HTERT RPE-1 (cell line): ENCODE data around the gene CDR2.
"Not testable (repeated sequence)": the region's sequence is repeated elsewhere in the genome, so short reads cannot be mapped to it uniquely, and the experiment has no call there.

Experiments used
- in situ Hi-C: fragments of 300-500 bp; cut with MboI; formaldehyde crosslinking; loops from 4 replicates; pipeline ENCODE4 v1.14.3; 2020; ENCODE audit warnings: low sequenced_read_pairs

Gene CDR2

DNA sequence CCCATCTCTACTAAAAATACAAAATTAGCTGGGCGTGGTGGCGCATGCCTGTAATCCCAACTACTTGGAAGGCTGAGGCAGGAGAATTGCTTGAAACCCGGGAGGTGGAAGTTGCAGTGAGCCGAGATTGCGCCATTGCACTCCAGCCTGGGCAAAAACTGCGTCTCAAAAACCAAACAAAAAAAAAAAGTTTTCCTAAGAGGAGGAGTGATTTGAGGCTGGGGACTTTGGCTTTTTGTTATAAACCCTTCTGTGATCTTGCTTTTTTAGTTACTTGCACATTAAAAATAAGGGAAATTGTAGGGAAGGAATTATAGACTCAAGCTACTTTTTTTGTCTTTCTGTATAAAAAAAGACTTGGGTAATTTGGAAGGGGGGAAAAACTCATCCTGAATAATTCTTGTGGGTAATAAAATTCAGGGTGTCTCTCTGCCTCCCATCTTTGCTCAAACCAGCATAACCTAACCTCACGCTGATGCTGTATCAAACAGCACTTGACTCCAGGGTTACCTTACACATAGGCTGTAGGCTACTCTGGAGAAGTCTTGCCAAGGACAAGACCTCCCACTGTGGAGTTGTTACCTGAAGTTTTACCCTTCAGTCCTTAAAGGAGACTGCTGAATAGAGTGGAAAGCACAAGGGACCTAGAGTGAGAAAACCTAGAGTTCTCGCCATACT, 1.7 kb upstream of the CDR2 start:
- in situ Hi-C loops = no loop called here

DNA sequence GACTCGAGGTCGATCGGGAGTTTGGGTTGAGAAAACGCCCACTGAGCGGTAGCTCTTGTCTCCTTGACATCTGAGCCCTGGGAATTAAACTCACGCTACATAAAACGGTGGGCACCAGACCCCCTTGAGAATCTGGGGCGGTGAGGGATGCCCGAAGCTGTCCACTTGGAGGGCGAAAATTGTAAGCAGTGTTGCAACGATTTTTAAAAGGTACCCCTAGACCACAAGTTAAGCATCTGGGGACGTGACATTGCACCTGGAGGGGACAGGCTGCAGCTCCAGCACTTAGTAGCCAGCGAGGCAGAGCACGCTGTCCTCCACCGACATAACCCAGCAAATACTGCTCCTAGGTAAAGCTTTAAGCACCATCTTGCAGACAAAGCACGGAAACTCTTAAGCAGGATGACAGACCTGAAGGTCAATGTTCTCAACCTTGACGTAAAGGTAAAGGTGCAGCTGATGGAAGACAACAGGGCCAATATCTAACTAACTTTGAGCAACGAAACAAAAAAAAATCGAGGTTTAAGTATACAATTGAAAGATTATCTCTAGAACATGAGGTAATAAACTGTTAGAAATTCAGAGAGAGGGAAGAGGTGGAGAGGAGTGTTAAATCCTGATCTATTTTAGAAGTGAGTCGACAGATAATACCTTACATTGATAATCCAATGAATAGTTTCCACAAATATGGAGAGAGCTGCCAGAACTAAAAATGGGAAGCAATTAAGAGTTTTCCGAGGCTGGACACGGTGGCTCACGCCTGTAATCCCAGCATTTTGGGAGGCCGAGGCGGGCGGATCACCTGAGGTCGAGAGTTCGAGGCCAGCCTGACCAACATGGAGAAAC, 921 bp upstream of the CDR2 start:
- in situ Hi-C loops = no loop called here

DNA sequence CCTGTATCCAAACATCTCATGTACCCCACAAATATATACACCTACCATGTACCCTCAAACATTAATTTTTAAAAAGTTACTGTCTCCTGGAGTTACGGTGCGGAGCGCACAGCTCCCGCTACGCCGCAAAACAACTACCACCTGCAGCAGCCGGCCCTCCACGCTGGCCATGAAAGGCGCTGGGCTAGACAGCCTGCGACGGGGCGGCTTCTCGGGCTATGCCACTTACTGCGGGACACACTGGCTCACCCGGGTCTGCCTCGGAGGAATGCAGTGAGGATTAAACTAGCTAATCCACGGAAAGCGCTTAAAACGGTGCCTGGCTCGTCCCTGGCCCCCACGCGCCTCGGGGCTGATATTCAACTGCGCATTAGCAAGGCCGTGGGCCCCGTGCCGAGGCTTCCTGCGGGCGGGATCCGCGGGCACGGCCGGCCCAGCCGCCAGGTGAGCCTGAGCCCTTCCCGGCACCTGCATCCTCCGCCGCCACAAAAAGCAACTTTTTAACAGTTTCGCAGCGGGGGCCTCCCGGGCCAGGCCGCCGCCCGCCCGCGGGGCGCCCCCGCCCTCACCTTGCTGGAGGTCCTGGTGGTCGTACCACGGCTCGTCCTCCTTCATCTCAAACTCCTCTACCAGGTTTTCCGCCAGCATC, 633 bp downstream of the CDR2 start:
- in situ Hi-C loops = no loop called here

GRCh38 chr16:22372882-22373661, 1.3 kb downstream of the CDR2 start:
- in situ Hi-C loops = no loop called here

DNA sequence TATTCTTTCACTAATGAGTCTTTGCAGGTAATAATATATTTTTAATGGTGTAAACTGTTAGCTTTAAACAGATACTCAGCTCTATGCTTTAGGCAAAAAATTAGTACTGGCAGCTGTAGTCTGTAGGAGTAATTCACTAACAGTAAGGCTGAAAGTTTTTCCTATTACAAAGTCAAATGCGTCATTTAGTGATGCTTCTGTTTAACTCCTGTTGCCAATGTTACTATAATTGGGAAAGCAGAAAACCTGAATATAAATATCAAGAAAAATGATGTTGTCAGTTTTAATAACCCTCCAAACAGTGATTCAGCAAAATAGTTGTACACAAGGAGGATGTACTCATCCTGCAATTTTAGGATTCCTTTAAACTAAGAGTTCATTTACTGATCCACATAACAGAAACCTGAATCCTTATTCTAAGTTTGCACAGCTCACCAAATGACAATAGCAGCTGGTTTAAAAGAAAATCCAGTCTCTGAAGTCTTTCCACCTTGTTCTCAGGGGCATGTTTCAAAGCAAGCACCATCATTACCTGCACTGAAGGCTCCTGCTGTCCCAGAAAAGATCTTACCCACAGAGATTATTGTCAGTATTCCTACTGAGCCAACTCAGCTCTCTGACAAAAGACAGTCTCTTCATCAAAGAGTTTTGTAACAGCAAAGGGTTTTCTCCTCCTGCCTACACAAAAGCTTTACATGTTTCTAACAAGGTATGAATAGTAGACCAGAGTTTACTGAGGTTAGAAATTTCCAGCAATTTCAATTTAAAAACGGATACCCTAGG, 4.2 kb downstream of the CDR2 start:
- in situ Hi-C loops = no loop called here

- in situ Hi-C loops = no loop called here
Observed at GRCh38 chr16:22369221-22369811, 5.1 kb downstream of the CDR2 start.

DNA sequence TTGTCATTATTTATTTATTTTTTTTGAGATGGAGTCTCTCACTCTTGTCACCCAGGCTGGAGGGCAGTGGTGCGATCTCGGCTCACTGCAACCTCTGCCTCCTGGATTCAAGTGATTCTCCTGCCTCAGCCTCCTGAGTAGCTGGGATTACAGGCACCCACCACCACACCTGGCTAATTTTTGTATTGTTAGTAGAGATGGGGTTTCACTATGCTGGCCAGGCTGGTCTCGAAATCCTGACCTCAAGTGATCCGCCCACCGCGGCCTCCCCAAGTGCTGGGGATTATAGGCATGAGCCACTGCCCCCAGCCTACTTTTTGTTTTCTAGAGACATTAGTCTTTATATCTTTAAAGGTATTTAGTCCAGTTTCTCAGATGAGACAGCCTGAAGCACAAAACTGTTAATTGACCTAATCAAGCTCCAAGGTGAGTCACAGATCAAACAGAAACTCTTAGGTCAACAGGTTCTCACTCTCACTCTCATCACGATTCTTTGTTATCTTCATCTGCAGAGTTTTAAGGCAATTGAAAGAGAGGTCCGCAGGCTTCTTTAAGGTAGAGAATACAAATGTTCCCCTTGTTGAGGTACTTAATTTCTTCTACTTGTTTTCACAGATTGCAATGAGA, 6.1 kb downstream of the CDR2 start:
- in situ Hi-C loops = not testable (repeated sequence)

- in situ Hi-C loops = no loop called here
Observed at GRCh38 chr16:22366889-22367288, 7.5 kb downstream of the CDR2 start.

GRCh38 chr16:22366371-22366770, 8.0 kb downstream of the CDR2 start:
- in situ Hi-C loops = no loop called here

GRCh38 chr16:22364241-22364640, 10.2 kb downstream of the CDR2 start:
- in situ Hi-C loops = no loop called here

DNA sequence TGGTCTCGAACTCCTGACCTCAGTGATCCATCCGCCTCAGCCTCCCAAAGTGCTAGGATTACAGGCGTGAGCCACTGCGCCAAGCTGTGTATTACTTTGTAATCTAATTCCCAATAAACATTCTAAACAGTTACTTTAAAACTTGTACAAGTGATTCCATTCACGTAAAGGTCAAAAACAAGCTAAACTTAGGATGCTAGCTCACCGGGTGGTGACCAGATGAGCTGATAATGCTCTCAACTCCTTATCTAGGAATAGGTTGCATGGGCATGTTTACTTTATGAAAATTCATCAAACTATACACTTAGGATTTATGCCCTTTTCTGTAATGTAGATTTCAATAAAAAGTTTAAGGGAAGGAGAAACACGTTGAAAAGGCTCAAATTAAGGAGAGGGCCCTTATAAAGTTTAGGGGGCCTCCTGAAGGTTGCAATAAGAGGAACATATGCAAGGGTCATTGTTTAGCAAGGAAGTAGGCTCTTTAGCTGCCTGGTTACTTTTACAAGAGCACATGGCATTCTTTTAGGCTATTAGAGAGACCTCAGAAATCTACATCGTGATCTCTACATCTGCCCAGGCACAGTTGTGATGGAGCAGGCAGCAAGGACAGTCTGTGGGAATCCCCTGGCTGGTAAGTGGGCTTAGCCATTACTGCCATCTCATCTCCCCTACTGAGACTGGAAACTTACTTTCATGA, 13.3 kb downstream of the CDR2 start:
- in situ Hi-C loops = no loop called here

GRCh38 chr16:22359679-22360078, 14.7 kb downstream of the CDR2 start:
- in situ Hi-C loops = no loop called here

DNA sequence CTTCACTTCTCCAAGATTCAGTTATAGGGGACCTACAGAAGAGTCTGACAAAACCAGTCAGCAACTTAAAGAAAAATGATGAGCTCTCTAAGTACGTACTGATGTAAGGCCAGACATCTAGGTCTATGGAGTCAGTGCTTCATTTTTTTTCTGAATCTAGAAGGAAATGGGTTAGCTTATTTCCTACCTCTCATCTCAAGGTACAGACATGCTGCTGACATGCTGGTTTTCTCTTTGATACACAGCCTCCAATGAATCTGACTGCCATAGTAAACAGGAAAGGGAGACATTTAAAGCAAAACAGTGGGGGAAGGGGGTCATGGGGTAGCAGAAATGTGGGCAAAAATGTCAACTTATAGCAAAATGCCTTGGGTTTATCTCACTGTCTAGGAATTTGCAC, 16.4 kb downstream of the CDR2 start:
- in situ Hi-C loops = no loop called here

- in situ Hi-C loops = no loop called here
Observed at GRCh38 chr16:22357635-22357971, 16.8 kb downstream of the CDR2 start.

DNA sequence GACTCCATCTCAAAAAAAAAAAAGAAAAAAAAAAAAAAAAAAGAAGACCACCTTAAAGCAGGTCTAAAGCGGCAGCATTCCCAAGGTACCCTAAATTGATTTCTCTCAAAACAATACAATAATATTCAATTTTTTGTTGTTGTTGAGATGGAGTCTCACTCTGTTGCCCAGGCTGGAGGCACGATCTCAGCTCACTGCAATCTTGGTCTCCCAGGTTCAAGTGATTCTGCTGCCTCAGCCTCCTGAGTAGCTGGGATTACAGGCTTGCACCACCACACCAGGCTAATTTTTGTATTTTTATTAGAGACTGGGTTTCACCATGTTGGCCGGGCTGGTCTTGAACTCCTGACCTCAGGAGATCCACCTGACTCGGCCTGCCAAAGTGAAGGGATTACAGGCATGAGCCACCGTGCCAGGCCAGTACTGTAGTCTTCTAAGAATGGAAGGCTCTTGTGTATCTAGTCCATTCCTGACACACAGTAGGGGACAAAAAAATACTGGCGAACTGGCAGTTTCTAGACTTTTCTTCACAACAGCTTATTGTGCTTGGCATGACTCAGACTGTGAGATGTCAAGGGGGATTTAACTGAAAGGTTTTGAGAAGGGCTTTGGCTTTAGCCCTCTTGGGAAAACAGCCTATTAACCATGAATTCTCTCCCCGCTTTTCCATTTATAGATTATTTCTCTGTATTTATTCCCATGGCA, 17.3 kb downstream of the CDR2 start:
- in situ Hi-C loops = no loop called here

- in situ Hi-C loops = no loop called here
Observed at GRCh38 chr16:22355487-22355908, 18.9 kb downstream of the CDR2 start.

- in situ Hi-C loops = no loop called here
Observed at GRCh38 chr16:22353933-22354541, 20.4 kb downstream of the CDR2 start.
